CD4-positive, alpha-beta T cell treated with Interleukin-15 for 4 hours (primary cell): ENCODE results near the gene HSP90AB1.

Source experiments
- DNase-seq: peaks from one replicate; pipeline ENCODE4 v3.0.0-alpha.2; 2020; ENCODE audit warnings: low spot score

Gene HSP90AB1

GRCh38 chr6:44246663-44247337, at the start of gene HSP90AB1:
Gene HSP90AB1 (plus strand): TSS chr6:44247101. CDS start chr6:44248630, 1,529 bp downstream.
- peak; percentile 98 for DNase-seq

GRCh38 chr6:44198684-44199083, 48.2 kb upstream of the HSP90AB1 start:
- no peak for DNase-seq

GRCh38 chr6:44199883-44200282, 47.0 kb upstream of the HSP90AB1 start:
- no peak for DNase-seq

GRCh38 chr6:44201200-44201599, 45.7 kb upstream of the HSP90AB1 start:
- DNase-seq: no peak

- no peak for DNase-seq
These were observed 45.1 kb upstream of the HSP90AB1 start for GRCh38 chr6:44201638-44202303.

GRCh38 chr6:44202332-44202971, 44.4 kb upstream of the HSP90AB1 start:
- DNase-seq: no peak

- no peak for DNase-seq
These were observed 43.7 kb upstream of the HSP90AB1 start for GRCh38 chr6:44202972-44203750.

- no peak for DNase-seq
These were observed 42.9 kb upstream of the HSP90AB1 start for GRCh38 chr6:44203955-44204354.

- no peak for DNase-seq
These were observed 38.9 kb upstream of the HSP90AB1 start for GRCh38 chr6:44207966-44208365.

- no peak for DNase-seq
These were observed 35.6 kb upstream of the HSP90AB1 start for GRCh38 chr6:44211284-44211683.

- no peak for DNase-seq
These were observed 32.6 kb upstream of the HSP90AB1 start for GRCh38 chr6:44214307-44214706.

- DNase-seq: no peak
These were observed 30.1 kb upstream of the HSP90AB1 start, which contains the start of gene MYMX for GRCh38 chr6:44216677-44217331. Gene MYMX (plus strand): TSS chr6:44216926. CDS start chr6:44217472, 546 bp downstream.

GRCh38 chr6:44217332-44218143, 29.4 kb upstream of the HSP90AB1 start:
- no peak for DNase-seq

- no peak for DNase-seq
These were observed 27.7 kb upstream of the HSP90AB1 start for GRCh38 chr6:44219053-44219814.

GRCh38 chr6:44219815-44220784, 26.8 kb upstream of the HSP90AB1 start:
- DNase-seq: no peak

GRCh38 chr6:44220913-44221290, 26.0 kb upstream of the HSP90AB1 start:
- DNase-seq: no peak

- peak; percentile 77 for DNase-seq
These were observed 25.5 kb upstream of the HSP90AB1 start for GRCh38 chr6:44221291-44221960.

GRCh38 chr6:44221961-44222335, 25.0 kb upstream of the HSP90AB1 start:
- DNase-seq: no peak
